GM21619 (cell line): Measurements from ENCODE around the gene ZNF366.
A peak's percentile ranks its signal among the peaks of the same experiment; 100 is the strongest.

Experiments
- ATAC-seq: cut with Tn5 transposase; IDR thresholded peaks from one replicate; pipeline ENCODE4 v1.9.1; 2021; ENCODE audit not compliant: unreplicated experiment

ZNF366 gene

DNA sequence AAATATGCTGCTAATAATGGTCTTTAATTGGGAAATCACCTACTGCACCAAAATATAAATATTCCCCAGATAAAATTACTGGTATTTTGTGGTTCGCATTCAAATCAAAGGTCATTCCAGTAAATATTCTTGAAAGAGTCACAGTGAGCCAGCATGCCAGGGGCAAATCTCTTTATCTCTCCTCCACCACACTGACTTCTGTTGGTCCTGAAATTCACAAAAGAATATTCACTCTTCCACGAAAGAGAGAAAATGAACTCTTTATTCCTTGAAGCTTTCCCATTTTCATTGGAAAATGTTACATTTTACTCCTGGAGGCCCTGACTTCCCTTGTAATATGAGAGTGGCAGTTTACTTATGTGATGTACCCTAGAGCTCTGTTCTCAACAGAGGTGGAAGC is 39.7 kb downstream of the ZNF366 start:
- no peak for ATAC-seq

DNA sequence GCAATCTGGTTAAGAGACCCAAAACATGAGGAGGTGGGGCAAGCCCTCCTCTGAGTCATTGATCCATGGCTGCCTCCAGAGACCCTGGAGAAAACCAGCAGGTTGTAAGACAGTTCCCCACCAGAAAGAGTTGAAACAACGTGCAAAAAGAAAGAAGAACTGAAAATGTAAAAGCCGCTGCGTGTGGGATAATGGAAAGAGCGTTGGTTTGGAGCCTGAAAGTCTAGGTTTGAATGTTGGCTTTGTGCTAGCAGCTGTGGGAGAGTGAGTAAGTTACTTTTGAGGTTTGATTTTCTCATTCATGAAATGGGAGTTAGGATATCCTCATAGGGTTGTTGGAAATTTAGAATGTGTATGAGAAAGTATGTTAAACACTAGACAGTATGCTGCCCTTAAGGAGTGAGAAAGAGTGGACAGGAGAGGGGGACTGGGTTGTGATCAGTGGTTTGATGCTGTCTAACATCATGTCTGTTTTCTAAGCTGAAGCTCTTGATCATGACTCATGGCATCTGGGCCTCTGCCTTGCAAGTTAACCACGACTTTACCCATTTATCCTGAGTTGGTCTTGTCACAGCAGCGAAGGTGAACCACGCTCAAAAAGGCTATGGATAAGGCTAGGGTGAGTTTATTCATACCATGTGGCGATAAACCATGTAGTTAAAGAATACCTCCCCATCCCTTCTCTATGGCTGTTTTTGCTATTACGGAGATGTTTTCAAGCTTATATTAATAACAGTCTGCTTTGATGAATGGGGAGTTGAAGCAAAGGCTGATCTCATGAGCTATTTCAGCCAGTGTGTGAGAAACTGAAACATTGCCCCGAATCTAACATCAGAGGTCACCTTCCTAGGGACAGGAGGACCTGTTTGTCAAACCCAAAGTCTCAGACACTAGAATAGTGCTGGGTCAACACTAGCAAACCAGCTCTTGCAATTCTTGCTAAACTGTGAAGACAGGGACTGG is 41.3 kb downstream of the ZNF366 start:
- ATAC-seq = peak; percentile 73

DNA sequence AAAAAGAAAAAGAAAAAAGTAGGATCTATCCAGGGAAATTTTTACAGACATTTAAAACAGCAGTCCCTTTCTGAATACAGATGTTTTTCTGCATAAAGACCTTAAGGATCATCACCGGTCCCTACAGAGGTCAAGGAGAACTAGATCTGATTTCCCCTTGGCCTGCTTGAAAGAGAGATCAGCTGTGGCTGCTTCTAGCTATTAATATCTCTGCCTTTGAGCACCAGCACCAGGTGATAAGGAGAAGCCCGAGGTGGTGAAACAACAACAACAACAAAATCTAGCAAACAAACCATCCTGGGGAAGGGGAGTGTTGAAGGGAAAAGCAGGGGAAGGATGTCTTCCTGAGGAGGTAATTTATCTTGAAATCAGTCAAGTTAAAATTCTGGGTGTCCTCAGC is 42.1 kb downstream of the ZNF366 start:
- peak; percentile 28 for ATAC-seq

DNA sequence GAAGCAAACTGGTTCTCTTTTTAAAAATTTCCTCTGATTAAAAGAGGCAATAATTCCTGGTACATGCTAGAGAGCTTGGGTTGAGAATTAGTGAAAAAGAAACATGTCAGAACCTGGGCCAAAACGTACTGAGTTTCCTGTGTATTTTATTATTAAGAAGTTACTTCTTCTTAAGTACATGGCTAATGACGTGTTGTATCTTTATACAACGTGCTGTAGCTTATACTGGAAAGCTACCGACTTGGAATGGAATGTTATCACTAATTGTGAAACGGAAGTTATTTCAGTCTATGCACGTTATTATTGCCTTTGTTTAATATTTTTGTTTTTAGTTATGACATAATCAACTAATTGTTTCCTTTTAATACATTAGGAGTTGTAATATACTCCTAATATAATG is 43.1 kb downstream of the ZNF366 start:
- no peak for ATAC-seq

DNA sequence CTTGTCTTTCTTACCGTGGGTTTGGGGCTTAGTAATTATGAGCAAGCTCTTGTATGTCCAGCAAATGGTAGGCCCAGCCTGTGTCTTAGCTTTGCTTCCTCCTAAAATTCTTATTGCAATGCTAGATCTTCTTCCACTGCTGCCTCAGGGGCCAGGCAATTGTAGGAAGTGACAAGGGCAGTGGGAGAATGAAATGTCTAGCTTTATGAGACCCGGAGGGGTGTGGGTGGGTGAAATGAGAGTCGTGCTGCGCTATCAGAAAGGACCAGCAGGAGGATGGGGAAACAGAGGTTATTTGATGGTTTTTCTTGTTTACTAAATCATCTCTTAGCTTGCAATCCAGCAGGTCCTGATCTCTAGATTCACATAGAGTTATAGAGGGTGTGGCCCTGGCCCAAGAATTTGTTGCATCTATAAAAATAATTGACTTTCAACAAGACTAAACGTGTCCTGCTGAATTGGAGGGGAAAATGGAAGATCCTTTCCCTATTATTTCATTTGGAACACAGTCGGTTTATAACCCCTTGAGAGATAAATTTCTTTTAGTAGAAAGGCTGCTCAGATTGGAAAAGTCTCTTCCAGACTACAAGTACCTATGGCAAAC is 43.7 kb downstream of the ZNF366 start:
- no peak for ATAC-seq

DNA sequence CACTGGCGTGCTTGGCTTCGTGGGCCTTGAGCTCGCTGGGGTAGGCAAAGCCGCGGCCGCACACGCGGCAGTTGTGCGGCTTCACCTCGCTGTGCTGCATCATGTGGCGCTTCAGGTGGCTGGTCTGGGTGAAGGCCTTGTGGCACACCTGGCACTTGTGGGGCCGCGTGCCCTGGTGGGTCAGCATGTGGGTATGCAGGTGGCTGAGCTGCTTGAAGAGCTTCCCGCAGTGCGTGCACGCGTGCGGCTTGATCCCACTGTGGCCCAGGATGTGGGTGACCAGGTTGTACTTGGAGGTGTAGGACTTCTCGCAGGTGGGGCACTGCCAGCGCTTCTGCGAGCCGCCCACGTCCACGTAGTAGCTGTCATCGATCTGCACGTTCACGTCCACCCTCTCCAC is 46.8 kb downstream of the ZNF366 start:
- ATAC-seq = no peak

DNA sequence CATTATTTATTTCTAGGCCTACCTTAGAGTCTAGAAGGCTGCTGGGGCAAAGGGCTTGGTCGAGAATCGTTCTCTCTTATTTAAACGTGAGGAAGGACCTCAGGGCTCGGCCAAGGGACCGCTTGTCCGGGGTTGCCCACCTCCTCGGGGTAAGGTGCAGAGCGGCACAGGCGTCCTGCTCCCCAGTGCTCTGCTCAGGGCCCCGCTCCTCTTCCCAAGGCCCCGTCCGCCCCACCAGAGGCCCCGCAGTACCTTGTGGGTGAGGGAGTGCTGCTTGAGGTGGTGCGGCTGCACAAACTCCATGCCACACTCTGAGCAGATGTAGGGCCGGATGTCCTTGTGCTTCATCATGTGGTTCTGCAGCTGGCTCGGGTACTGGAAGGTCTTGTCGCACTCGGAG is 47.3 kb downstream of the ZNF366 start:
- no peak for ATAC-seq

DNA sequence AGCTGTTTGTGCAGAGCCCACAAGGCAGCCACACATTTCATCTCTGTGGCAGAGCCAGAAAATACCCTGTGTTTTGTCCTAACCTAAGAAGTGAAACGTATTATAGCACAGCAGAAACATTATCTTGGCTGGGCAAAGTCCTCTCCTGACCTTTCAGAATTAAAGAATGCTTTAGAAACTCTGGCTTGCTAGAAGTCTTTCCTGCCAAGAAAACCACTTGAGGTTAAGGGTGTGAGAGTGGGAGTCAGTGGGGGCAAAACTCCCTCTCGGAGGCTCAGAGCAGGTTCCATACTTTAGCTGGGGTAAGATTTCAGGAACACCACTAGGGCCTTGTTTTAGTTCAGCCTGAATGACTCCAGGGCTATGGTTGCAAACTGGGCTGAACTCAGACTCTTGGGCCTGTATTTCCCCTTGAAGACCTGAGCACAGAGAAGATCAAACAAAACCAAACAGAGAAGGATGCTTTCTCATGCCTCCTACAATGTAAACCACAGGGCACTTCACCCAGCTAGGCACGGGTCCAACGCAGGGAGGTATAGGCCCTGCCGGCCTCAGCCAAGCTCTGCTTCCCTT is 48.0 kb downstream of the ZNF366 start:
- ATAC-seq = no peak

DNA sequence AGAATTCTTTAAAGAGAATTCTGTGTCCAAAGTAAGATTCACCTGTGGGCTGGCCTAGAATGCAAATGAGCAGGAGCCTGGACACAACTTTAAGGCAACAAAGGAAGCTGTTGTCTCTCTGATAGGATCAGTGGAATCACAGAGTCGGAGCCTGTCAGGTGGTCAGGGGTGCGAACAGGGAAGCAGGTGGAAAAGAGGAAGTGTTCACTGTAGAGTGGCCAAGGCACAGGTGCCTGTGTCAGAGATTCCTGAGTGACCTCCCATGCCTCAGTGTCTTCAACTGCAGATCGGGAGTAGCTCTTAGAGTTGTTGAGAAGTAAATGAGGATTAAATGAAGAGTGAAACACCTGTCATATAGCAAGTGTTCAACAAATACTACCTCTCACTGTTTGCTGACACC is 48.8 kb downstream of the ZNF366 start:
- no peak for ATAC-seq

DNA sequence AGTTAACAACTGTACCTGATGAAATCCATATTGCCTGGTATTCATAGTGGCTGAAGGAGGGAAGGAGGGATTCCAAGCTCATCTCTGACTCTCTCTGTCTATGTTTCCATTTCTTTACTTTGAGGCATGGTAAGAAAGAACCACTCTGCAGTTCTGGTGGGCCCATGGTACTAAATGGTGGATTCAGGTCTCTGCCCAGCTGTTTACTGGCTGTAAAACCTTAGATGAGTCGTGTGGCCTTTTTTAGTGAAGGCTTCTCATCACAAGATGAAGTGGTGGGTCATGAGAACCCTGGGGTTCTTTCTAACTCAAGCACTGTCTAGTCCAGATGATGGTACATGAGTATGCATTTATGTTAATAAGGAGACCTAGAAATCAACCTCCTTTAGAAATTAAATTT is 49.7 kb downstream of the ZNF366 start:
- ATAC-seq = no peak

DNA sequence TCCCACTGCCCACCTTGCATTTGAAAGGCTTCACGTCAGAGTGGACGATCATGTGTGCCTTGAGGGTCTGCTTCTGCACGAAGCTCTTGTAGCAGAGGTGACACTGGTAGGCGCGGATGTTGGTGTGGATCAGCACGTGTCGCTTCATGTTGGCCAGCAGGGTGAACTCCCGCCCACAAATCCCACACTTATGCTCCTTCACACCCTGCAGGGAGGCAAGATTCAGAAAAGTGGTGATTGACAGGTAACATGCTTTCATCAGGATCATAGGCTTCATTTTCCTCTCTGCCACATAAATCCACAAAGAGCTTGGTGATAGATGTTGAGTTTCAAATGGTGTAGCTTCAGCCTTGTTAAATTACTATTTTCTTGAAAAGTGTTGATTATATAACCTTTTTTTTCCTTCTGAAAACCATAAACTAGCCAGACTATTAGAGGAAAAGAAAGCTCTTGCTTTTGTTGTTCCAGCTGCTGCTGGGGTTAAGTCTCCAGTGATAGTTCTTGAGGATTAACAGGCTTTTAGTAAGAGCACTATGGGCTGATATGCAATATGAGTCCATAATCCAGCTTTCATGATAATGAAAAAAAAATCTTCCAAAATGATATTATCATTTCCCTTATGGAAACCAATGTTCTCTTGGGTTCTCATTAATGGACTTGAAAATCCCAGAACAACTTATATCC is 50.7 kb downstream of the ZNF366 start:
- no peak for ATAC-seq

DNA sequence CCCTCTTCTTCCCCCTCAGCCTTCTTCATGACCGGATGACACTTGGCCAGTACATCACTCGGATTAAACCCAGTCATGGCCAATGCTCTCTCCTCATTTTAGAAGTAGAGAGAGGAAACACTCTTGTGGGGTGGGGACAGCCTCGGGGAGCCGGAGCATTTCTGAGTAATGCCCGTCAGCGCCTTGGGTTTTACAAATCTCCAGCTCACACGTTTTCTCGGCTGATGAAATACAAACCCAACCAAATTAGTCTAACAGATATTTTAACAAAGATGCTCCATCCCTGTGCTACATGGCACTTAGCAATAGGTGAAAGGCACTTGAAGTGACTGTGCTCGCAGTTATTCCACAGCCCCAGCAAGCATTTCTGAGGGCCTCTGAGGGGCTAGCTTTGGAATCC is 51.7 kb downstream of the ZNF366 start:
- no peak for ATAC-seq

DNA sequence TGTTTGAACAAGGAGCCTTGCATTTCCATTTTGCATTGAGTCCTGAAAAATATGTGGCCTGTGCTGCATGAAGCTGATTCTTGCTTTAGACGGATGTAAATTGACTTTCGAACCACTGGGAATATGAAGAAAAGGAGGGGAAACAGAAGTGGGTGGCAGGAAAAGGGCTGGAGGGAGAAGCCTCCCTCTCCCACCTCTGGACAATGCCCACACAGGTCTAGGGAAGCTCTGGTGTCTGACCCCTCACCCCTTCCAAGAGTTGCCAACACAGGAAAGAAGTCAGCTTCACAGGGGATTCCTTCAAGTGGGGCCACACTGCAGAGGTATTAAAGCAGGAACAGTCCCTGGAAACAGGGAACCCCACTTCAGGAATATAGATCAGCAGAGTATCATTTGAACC is 52.2 kb downstream of the ZNF366 start:
- ATAC-seq = no peak

DNA sequence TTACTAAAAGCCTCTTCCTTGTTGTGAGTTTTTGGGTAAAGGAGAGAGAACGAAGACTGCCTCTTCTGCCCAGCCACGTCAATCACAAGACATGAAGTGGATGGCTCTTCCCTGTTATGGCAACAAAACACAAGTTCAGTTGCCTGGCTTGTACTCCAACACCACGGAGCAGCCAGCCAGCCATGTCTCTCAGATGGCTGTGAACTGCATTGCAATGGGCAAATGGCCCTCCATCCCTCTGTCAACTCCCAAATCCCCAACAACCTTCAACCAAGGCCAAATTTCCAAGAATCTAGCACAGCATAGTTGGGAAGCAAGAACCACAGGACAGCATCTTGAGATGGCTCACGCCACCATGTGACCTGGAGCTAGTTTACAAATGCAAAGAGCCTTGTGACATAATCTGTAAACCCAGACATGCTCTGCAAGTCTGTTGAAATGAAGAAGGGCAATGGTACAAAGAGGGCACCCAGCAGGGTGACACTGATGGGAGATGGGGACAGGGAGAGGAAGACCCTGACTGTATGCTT is 53.9 kb downstream of the ZNF366 start:
- ATAC-seq = no peak

DNA sequence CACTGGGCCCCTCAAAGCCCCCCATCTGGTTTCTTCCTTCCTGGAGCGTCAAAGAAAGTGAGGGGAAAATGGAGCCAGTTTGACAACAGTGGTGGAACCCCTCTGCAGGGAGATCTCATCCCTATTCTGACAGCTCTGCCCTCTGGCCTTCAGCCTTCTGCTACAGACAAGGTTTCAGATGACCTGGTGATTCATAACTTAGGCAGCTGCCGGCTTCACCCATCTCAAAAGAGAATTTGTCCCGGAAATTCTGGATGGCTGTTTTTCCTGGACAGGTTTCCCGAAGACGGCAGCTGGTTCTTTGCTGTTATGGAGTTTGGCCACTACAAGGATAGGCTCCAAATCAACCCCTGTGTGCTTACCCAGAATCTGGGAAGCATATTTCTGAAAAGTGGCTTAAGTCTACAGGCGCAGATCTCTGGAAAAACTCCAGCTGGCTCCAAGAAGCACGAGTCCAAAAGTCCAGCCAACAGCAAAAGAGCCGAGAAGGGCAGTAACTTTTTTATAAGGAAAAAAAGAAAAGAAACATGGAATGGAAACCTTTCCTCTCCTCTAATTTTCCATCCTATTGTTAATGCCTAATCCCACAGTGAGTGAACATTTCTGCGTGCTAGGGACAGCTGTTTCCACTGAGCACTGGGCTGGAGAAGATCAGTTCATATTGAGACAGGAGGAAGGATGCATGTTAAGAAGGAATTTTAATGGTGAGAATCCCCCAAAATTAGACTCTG is 54.5 kb downstream of the ZNF366 start:
- ATAC-seq = no peak

DNA sequence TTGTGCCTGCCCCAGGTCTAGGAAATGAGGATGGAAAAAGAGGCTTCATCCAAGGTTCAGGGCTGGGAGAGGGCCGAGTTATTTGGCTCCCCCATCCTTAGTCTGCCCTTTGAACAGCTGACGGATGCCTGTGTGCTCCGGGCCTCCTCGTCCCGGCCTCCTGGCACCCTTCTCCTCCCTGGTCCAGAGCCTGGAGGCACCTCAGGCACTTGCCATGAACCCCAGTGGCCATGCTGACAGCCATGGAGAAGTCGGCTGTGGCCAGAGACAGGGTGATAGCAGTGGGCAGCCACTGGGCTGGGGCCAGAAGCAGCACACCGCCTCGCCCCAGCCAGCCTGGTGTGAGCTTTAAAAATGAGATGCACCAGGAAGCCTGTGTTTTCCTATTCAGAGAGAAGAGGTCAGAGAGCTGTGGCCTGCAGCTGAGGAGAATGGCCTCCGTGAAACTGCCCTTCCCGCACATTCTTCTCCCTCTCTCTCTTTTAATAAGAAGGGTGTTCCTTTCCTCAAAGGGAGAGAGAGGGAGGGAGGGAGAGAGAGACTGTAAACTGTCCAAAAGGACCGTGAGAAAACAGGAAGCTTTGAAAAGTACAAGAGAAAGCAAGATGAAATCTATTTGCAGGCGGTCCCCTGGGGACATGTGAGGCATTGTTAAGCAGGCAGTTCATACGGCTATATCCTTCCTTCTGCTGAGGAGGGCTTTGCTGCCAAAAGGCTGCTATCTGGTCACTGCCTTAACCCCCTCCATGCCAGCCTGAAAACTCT is 55.3 kb downstream of the ZNF366 start:
- peak; percentile 95 for ATAC-seq

DNA sequence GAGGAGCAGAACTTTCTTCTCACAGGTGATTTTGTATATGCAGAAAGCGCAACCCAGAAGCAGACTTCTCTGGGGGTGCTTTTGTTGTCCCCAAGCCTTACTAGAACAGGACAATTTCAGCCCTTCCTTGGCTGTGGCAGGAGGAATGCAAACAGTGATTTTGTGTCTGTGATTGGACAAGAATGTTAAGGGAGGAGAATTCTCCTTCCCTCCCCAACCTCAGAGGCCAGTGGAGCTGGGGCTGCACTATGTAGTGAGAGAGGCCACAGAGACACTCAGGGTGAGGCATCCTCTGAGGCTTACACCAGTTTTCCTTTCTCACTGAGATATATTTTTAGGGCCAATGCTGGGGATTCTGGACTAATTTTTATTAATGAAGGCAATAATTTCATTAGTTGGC is 58.8 kb downstream of the ZNF366 start:
- no peak for ATAC-seq

DNA sequence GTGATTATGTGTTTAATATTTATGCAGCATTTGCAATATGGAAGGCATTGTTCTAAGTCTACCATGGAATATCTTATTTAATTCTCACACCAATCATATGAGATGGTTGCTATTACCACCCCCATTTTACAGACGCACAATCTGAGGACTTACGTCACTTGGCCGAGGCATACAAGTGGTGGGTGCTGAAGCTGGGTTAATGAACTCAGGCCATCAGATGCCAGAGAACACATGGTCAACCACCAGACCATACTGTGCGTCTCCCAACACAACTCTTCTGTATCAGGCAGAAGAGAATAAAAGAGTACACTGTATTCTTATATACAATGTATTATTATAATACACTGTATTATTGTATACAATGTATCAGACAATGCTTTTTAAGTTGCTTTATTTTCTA is 59.5 kb downstream of the ZNF366 start:
- ATAC-seq = no peak

DNA sequence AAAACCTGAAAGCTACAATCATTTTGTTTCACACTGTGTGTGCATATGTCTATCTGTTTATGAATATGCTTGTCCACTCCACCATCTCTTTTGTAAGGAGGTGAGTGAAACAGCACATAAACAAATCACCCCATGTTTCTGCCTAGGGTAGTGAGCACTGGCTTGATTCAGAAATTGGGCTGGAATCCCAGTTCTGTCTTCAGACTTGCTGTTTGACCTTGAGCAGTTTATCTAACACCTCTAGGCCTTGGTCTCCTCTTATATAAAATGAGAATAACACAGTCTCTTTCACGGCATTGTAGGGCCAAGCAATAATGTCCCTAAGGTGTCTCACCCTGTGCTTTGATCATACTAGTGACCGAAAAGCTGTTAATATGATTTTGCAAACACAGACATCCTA is 61.2 kb downstream of the ZNF366 start:
- ATAC-seq = no peak

DNA sequence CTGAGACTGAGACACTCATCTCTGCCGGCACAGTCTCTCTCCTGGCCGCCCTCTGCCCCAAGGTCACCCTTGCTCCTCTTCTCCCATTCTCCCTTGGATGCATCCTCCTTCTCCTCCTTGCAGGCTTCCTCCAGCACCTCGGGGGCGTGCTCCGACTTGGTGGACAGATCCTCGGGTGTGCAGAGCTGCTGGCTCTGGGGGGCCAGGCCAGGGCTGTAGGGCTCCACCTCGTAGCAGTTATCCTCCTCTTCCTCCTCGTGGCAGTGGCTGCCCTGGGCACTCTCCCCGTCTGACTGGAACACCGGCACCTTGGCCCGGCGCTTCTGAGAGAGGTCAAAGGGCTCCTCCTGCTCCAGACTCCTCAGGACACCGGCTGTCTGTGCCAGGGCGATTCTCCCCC is 63.3 kb downstream of the ZNF366 start:
- ATAC-seq = no peak
